Lung (tissue), 12 donors: ENCODE measurements around the gene IRAK1. TPM values are rescaled to one million over a fixed set of nuclear protein-coding genes. Genes with fewer than 3 reads are reported as not detected.
A peak's percentile ranks its signal among the peaks of the same experiment; 100 is the strongest.
"Not testable (repeated sequence)": the region's sequence is repeated elsewhere in the genome, so short reads cannot be mapped to it uniquely, and the experiment has no call there.

Source experiments
- ATAC-seq: fragments of 200-7000 bp; cut with Tn5 transposase; one replicate; pipeline ENCODE4 v1.9.1; 2020; ENCODE audit warnings: moderate number of reproducible peaks; ENCODE audit not compliant: insufficient read depth, low FRiP score
- DNase-seq, 3 donors: peaks; one replicate each; pipeline ENCODE4 v3.0.0-alpha.2; 2013 to 2017
- H3K27ac ChIP-seq, 2 donors: one replicate each; pipeline ENCODE4 v1.5.1; 2013; ENCODE audit warnings: mild to moderate bottlenecking in 2 of 2, moderate library complexity in 2 of 2, control low read depth in 1 of 2, inconsistent platforms in 1 of 2, low read depth in 1 of 2, low read length in 1 of 2
- H3K27me3 ChIP-seq, 3 donors: one replicate each; pipeline ENCODE4 v1.5.1; 2013; ENCODE audit warnings: low read length in 2 of 3; ENCODE audit not compliant: control insufficient read depth in 3 of 3, insufficient read depth in 3 of 3
- H3K36me3 ChIP-seq, 4 donors: one replicate each; pipeline ENCODE4 v1.5.1; 2013; ENCODE audit warnings: low read length in 4 of 4, mild to moderate bottlenecking in 1 of 4, moderate library complexity in 1 of 4; ENCODE audit not compliant: control insufficient read depth in 4 of 4, insufficient read depth in 4 of 4
- H3K4me1 ChIP-seq, 5 donors: one replicate each; pipeline ENCODE4 v1.5.1; 2013; ENCODE audit warnings: low read length in 5 of 5, mild to moderate bottlenecking in 2 of 5, moderate library complexity in 1 of 5; ENCODE audit not compliant: control insufficient read depth in 5 of 5, insufficient read depth in 5 of 5
- H3K4me3 ChIP-seq: one replicate; pipeline ENCODE4 v1.5.1; 2013; ENCODE audit warnings: mild to moderate bottlenecking, control low read depth, moderate library complexity
- H3K9ac ChIP-seq, 2 donors: one replicate each; pipeline ENCODE4 v1.5.1; 2013; ENCODE audit warnings: low read length in 2 of 2, control low read depth in 1 of 2; ENCODE audit not compliant: insufficient read depth in 1 of 2
- H3K9me3 ChIP-seq, 4 donors: one replicate each; pipeline ENCODE4 v1.5.1; 2013; ENCODE audit warnings: low read length in 3 of 4, mild to moderate bottlenecking in 1 of 4, moderate library complexity in 1 of 4; ENCODE audit not compliant: control insufficient read depth in 4 of 4, insufficient read depth in 3 of 4
- CTCF ChIP-seq: IDR thresholded peaks from 2 replicates; pipeline ENCODE4 v1.5.1; 2012; ENCODE audit warnings: mild to moderate bottlenecking; ENCODE audit errors: control extremely low read depth, extremely low read depth
- WGBS, 2 donors: extraction: QIAGEN DNeasy Blood & Tissue Kit; methylation state at CpG; one replicate each; pipeline ENCODE4 v1.1.7; 2013; 5-methylcytosine and 5-hydroxymethylcytosine counted together
- polyA plus RNA-seq, 2 donors: library from polyadenylated mRNA; stranded (reverse); fragments of 200-250 nt; gene quantifications; one replicate each; pipeline ENCODE4 v1.2.1, GENCODE V29; 2013
- total RNA-seq, 2 donors: library from RNA; depleted of rRNA in 1 of 2; stranded (reverse); fragments of >200 nt in 1 of 2; gene quantifications; one replicate each; pipeline ENCODE4 v1.2.1, GENCODE V29; 2014 to 2021
- donor health status: control.
- donor health status: control.
- donor health status: Bipolar disorder and iron deficiency.
- donor health status: healthy.
- donor health status: DM: yes; HTN: yes; CAD: no.

IRAK1 gene
- total and polyA plus RNA-seq, 4 donors: 24.6 to 153 (median 97.7) TPM

- no peak overlapping the region for H3K4me3 ChIP-seq
- H3K4me1 ChIP-seq: no peaks in the 10 kb centered on the region
- ATAC-seq: no peak
- WGBS, 2 donors: 49 to 77% methylated on average over 12 of the region's 12 CpGs
- H3K27ac ChIP-seq: no peak overlapping the region
- no peak overlapping the region for H3K9ac ChIP-seq
- no peak for DNase-seq
- TF ChIP-seq CTCF: no peak
- no peaks in the 10 kb centered on the region for H3K36me3 ChIP-seq
- peaks cover 0 to 2% (median 1%) of the 10 kb centered on the region in 4 donors for H3K9me3 ChIP-seq
- H3K27me3 ChIP-seq: peaks cover 0 to 7% (median 0%) of the 10 kb centered on the region in 3 donors
These were observed 36.3 kb downstream of the IRAK1 start for GRCh38 chrX:153983321-153983801.

- DNase-seq: no peak
- H3K36me3 ChIP-seq: no peaks in the 10 kb centered on the region
- H3K4me3 ChIP-seq: no peak overlapping the region
- H3K27ac ChIP-seq: no peak overlapping the region
- TF ChIP-seq CTCF: no peak
- H3K4me1 ChIP-seq: no peaks in the 10 kb centered on the region
- H3K9ac ChIP-seq: no peak overlapping the region
- peak; percentile 24 for ATAC-seq
- peaks cover 0 to 7% (median 0%) of the 10 kb centered on the region in 3 donors for H3K27me3 ChIP-seq
- WGBS, 2 donors: 48 to 81% methylated on average over 39 to 52 of the region's 52 CpGs
- peaks cover 0 to 2% (median 1%) of the 10 kb centered on the region in 4 donors for H3K9me3 ChIP-seq
These were observed 37.8 kb downstream of the IRAK1 start for GRCh38 chrX:153981771-153982533.

- ATAC-seq (no peak), DNase-seq (no peak)
- no peak for TF ChIP-seq CTCF
- H3K9me3 ChIP-seq: peaks cover 0 to 2% (median 0%) of the 10 kb centered on the region in 4 donors
- H3K27me3 ChIP-seq: peaks cover 0 to 7% (median 0%) of the 10 kb centered on the region in 3 donors
- H3K27ac ChIP-seq: no peak overlapping the region
- no peaks in the 10 kb centered on the region for H3K36me3 ChIP-seq
- H3K9ac ChIP-seq: no peak overlapping the region
- 74 to 80% methylated on average over 3 to 7 of the region's 7 CpGs for WGBS, 2 donors
- no peaks in the 10 kb centered on the region for H3K4me1 ChIP-seq
- no peak overlapping the region for H3K4me3 ChIP-seq
These were observed 38.5 kb downstream of the IRAK1 start for GRCh38 chrX:153981231-153981630.

- H3K4me1 ChIP-seq, H3K27ac ChIP-seq, DNase-seq, H3K9me3 ChIP-seq, H3K36me3 ChIP-seq, ATAC-seq, H3K4me3 ChIP-seq, H3K9ac ChIP-seq, H3K27me3 ChIP-seq: not testable (repeated sequence)
- WGBS, 2 donors: 67 to 77% methylated on average over 7 to 9 of the region's 10 CpGs
These were observed 39.3 kb downstream of the IRAK1 start for GRCh38 chrX:153980394-153980793.
